Stimulated activated CD8-positive, alpha-beta memory T cell treated with anti-CD3 and anti-CD28 coated beads, Interleukin-12 subunit alpha, Interleukin-12 subunit beta, amount 100 ng/mL, for 4 hours (primary cell): ENCODE data around the gene PBX3.

ENCODE experiments used
- DNase-seq: peaks from one replicate; pipeline ENCODE4 v3.0.0-alpha.2; 2020; ENCODE audit warnings: low read depth

Gene PBX3

DNA sequence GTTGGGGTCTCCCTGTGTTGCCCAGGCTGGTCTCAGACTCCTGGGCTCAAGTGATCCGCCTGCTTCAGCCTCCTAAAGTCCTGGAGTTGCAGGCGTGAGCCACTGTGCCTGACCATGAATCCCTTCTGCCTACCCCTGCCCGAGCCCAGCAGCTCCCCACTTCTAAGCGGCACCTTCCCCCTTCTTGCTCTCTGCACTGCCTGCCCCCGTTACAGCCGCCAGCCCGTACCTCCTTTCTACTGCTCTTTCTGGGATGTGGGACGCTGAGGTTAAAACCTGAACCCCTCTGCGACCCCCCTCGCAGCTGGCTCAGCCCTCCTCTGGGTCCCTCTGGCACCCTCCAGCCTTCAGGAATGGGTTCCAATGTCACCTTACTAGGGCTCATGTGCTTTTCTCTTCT is 249.6 kb downstream of the PBX3 start:
- no peak for DNase-seq

DNA sequence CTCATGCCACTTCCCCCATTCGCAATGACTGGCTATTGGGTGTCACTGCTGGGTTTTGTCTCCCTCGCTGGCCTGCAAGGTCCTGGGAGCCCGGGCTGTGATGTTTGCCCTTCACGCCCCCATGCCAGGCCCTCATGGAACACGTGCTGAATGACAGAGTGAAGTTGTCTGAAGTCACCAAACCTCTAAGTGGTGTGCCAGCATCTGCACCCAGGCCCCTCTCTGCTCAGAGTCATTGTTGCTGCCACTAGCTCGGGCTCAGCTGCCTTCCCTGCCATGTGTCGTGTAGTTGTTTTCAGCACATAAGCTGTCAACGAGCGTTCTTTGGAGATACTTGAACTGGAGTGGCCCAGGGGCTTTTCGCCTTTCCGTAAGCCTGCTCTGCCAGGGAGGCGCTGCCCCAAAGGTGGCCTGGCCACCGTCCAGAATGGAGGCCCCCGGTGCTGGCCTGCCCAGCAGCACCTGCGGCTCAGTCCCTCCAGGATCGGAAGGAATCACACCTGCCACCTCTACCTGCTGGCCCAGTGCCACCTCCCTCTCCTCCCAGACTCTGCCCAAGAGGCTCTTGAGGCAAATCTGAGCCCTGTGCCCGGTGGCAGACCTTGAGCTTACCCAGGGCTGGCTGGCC is 250.1 kb downstream of the PBX3 start:
- no peak for DNase-seq

DNA sequence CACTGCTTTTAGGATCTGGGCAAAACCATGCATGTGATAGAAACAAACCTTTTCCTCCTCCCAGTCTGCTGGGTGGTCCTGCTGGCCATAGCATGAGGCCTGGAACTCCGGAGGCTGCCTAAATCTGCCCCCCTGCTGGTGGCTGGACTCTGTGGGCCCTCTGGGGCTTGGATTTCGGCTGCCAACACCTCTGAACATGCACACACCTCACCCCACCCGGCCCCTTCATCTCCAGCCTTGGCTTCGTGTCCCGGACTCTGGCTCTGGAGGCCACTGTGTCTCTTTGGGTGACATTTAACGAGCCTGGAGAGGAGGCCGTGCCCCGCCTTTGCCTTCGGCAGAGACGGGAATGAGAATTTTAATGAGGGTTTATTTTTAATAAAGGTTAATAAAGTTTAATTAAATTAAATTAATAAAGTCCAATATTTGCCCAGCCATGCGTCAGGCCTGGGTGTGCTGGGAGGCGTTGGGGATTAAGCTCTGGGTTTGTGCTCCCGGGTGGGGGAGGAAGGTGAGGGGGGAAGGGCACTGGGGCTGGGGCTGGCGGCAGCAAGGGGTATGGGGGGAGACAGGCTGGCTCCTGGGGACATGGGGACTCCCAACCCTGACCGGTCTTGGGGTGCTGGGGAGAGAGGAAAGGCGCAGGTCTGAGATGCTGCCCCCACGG is 251.8 kb downstream of the PBX3 start:
- DNase-seq = no peak

DNA sequence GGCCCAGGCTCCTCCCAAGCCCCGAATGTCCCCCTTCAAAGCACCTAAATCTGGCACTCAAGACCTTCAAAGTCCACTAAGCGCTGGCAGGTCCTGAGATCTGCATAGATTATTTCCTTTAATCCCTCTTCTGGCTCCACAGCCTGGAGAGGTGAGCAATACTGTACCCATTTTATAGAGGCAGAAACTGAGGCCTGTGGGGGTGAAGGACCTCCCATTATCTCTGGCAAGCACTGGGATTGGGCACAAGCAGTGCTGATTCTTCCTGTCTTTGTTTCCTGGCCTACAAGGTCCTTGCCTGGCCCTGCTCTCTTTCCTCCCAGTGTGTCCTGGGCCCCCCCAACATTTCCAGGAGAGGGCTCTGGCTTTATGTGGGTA is 252.3 kb downstream of the PBX3 start:
- no peak for DNase-seq

DNA sequence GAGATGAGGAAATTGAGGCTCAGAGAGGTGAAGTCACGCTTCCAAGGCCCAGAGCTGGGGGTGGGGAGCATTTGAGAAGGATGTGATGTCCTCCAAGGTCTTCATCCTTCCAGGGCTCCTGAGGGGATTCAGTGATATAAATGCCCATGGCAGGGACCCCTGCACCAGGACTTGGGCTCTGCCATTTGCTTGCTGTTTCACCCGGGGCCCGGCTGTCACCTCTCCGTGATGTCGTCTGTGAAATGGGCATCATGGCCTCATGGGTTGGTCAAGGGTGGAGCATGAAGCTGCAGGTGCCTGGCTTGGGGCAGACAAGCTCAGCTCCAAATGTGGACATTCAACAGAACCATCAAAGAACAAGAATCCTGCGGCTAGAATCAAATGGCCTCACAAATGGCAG is 253.1 kb downstream of the PBX3 start:
- DNase-seq = no peak

DNA sequence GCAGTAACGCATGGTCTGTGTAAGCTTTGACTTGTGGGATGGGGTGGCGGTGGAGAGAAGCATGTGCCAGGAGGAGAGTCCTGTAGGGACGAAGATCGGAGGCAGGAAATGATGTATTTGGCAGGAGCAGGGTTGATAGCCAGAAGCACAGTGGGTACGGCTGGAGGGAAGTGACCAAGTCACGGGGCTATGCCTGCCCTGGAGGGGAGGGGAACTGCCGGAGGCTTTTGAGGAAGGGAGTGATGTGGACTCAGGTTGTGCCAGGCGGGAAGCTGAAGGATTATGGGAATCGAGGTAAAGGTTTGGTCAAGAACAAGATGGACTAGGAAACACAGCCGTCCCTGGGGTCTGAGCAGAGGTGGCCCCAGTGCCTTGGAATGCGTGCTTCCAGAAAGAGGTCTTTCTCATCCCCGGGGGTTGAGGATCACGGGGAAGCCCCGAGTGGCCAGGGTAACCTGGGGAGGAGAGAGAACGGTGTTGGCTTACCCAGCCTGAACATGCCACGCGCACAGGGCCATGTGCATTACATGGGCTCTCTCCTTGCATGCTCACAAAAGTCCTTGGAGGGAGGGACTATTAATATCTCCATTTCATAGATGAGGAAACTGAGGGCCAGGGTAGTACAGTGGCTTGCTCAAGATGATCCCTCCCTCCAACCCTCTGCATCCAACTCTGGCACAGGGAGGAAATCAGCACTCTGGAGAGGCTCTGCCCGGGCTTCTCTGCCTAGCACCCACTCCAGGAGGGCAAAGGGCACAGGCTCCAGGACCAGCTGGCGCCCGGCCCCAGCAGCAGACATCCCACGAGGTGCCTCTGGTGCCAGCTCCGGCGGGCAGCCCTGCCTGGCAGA is 253.8 kb downstream of the PBX3 start:
- DNase-seq = no peak

DNA sequence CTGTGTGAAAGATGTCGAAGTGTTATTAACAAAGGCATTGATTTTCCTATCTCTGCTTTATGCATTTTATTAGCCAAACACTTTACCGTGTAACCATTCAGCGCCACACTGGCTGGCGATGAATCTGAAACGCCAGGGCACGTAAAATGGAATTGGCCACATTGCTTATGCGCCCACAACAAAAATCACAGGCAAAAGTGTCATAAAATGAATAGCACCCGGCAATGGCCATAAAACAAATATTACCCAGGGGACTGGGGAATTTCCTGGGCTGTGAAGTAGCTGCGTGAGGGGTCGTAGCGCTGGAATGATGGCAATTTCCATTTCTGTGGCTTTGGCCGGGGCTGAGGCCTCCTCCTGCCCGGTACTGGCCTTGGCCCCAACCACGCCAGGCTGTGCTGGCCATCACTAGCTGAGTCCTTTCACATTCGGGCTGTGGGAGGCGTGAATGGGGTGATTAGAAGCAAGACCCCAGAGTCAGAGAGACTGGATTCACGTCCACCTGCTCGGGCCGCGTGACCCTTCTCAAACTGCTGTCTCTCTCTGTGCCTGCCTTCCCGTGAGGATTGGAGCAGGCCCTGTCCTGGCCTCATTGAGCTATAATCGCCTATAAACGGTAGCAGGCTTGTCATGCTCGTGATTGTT is 254.5 kb downstream of the PBX3 start:
- no peak for DNase-seq

DNA sequence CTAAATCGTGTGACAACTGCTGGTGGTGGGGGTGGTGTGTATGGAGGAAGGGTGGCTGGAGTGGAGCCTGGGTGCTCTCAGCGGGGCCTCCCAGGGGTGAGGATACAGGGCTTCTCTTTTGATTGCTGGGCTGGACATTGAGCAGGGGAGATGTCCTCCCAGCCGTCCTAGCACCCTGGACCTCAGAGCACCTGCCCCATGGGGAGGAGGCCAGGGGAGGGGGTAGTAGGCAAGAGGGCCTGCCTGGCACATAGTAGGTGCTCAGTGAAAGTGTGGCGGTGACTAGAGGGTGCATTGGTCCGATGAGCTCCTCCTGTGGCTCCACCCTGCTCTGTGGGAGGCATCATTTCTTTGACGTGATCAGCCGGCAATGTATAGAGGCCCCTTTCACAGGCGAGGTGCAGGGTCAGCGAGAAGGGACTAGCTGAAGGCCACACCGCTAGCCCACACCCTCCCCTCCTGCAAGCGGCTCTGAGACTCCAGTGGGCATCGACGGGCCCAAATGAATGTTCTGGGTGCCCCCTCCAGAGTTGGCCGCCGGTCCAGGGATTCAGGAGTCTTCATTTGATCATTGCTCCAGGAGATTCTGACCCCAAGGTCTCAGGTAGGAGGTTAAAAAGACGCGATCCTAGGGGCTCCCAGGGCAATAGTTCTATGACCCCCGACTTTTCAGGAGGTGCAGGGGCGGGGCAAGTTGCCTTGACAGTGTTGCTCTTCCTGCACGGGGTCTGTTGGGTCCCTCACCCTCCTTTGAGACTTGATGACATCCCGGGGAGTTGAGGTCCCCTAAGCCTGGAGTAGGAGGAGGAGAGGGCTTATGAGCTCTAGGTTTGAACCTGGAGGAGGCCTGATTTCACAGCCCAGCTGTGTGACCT is 255.5 kb downstream of the PBX3 start:
- DNase-seq = no peak

DNA sequence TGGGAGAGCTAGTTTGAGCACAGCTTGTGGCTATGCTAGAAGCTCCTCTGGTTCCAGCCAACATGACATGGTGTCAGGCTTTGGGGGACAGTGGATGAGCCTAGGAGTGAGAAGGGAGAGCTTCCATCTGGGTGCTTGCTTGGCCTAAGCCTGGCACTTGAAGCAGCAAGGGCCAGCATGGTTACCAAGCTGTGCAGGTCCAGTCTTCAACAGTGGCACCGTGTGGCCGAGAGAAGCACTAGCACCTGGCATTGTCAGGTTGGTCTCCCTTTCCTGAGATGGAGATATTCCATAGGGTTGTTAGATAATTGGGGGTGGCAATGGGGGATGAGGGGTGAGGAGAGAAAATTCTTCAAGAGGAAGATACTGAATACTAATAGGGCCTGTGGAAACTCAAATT is 261.9 kb downstream of the PBX3 start:
- no peak for DNase-seq

DNA sequence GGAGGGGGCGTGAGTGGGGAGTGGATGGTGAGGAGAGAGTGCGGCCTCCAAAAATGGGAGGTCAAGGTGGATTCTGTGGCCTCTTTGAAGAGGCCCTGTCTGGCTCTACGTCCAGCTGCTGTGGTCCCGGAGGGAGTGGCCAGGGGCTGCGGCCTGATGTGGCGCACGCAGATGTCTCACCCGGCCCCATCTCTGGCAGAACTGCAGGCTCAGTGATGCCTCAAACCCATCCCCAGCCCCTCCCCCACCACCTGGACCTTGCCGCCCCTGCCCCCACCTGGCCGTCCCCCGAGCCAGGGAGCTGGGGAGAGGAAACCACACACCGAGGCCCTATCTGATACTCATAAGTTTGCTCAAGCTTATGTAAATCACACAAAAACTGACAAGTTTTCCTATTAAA is 267.6 kb downstream of the PBX3 start:
- no peak for DNase-seq

DNA sequence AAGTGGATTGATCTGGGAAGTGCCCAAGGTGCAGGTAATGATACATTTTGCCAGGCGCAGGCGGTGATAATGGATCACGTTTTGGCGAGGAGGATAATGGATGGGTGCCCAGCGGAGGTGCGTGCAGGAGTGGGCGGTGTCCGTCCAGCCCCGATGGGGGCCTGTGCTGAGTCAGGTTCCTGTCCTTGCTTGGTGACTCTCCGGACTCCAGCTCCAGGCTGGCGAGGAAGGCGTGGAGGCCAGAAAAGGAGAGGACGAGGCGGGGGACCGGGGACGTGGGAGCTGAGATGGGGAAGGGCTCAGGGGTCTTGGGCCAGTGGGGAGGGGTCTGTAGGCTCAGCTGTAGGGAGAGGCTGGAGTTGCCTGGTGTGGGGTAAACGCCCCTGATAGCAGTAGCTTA is 268.3 kb downstream of the PBX3 start:
- DNase-seq = no peak

DNA sequence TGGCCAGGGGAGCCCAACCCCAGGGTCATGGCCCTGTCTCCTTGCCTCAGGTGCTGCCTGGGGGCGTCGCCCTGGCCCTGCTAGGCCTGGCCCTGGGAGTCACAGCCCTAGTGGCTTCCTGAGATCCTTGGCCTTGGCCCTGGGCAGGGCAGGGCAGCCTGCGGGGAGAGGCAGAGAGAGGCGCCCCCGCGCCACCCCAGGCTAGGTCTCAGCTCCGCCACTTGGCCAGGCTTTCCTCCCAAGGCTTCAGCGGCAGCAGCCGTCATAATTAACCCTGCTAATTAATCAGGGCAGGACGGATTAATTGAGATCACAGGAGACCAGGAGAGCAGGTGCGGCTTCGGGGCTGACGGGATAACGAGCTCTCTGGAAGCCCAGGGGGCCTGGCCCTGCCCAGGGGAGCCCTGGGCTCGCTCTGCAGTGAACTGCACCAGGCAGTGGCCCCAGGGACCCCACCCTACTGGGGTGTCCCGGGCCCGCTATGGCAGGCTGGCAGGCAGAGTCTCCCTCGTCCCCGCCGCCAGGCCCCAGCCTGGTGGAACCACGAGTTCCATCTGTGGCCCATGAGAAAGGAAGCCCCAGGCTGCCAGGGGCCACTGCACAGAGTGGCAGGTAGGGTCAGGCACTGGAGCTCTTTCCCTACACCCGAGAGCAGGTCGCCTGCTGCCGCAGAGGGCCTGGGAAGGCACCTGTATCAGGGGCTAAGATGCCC is 269.6 kb downstream of the PBX3 start:
- DNase-seq = no peak
